SH-SY5Y (cell line): ENCODE data around the gene HMGN5.

Experiments
- GATA2 ChIP-seq: IDR thresholded peaks from 2 replicates; pipeline ENCODE4 v1.6.1; 2011; ENCODE audit warnings: mild to moderate bottlenecking, low read depth, low read length
- GATA3 ChIP-seq: IDR thresholded peaks from 2 replicates; pipeline ENCODE4 v1.6.1; 2011; ENCODE audit warnings: low read depth, mild to moderate bottlenecking, low read length, moderate library complexity

The HMGN5 gene

DNA sequence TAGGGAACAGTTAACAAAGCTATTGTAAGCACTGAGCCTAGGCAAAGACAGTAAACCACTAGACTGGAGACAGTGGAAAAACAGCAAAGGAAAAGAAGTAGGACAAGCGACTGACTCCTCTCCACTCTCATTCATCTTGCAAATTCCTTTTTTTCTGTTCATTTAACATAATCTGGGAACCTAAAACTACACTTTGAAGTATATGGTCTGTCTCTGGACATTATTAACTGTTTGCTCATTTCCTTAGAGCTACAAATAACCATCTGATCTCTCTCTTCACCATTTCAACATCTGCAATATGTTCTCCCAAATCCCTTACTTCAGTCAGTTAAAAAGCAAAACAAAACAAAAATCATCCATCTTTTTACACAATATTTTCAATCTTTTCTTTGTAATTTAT, 642 bp downstream of the HMGN5 start:
- TF ChIP-seq GATA3 (no peak), GATA2 (no peak)

- TF ChIP-seq GATA2: no peak
- no peak for TF ChIP-seq GATA3
Measured at GRCh38 chrX:81195712-81196111, 6.0 kb downstream of the HMGN5 start.

DNA sequence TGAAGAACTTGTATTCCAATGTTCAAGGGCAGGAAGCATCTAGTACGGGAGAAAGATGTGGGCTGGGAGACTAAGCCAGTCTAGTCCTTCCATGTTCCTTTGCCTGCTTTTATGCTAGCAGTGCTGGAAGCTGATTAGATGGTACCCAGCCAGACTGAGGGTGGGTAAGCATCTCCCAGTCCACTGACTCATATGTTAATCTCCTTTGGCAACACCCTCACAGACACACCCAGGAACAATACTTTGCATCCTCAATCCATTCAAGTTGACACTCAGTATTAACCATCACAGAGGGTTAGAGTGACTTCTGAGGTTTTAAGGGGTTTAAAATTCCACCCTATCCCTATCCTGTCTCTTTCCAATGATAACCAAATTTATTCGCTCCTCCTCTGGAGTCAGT, 6.5 kb downstream of the HMGN5 start:
- TF ChIP-seq GATA3: no peak
- no peak for TF ChIP-seq GATA2

- TF ChIP-seq GATA3 (no peak), GATA2 (no peak)
Measured at GRCh38 chrX:81174286-81174685, 27.4 kb downstream of the HMGN5 start.

- TF ChIP-seq GATA2 (no peak), GATA3 (no peak)
Measured at GRCh38 chrX:81168391-81168790, 33.3 kb downstream of the HMGN5 start.

DNA sequence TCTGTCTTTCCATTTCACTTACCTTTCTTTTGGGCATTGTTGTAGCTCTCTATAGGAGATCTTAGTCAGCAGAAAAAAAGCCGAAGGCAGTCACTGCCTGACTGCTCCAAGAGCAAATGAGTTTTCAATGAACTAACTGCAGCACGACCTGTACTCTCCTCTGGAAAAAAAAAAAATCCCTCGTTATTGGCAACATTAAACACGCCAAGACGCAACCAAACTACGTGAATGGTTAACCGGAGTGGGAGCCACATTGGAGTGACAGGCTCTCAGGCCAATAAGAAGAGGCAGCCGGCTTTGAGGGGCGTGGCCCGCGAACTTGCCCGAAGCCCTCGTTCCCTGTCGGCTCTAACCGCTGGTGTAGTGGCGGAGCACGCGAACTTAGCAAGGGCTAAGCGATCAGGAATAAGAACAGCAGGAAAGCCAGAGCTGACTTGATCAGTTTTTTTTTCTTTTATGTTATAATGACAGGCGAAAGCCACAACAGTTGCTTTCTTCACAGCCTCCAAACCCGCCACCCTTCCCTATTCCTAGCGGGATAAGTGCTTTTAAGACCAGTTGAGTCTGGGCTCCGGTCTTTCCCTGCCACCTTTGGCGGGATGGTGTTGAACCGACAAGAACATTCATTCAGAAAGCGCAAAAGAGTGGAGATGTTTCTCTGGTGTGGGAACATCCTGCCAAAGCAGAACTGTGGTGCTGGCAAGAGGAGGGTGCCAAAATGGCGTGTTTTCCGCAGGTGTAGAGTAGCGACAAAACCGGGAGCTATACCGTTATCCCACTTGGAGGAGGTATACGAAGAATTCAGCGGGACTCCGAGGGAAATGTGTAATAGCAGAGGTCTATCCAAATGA, 80.0 kb downstream of the HMGN5 start:
- TF ChIP-seq GATA3: no peak
- no peak for TF ChIP-seq GATA2

GRCh38 chrX:81120936-81121371, 80.8 kb downstream of the HMGN5 start:
- TF ChIP-seq GATA2: no peak
- TF ChIP-seq GATA3: no peak

- no peak for TF ChIP-seq GATA2
- no peak for TF ChIP-seq GATA3
Measured at GRCh38 chrX:81120258-81120935, 81.3 kb downstream of the HMGN5 start.

DNA sequence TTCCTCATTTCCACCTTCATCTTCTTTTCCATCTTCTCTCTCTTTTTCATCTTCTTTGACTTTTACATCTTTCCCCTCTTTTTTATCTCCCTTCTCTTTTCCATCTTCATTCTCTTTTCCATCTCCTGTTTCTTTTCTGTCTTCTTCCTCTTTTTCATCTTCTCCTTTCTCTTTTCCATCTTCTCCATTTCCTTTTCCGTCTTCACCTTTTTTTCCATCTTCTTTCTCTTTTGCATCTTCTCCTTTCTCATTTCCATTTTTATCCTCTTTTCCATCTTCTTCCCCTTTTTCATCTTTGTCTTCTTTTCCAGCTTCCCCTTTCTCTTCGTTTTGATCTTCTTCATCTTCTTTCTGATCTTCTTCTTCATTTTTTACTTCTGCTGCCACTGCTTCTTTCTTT, 87.0 kb downstream of the HMGN5 start:
- no peak for TF ChIP-seq GATA3
- no peak for TF ChIP-seq GATA2

DNA sequence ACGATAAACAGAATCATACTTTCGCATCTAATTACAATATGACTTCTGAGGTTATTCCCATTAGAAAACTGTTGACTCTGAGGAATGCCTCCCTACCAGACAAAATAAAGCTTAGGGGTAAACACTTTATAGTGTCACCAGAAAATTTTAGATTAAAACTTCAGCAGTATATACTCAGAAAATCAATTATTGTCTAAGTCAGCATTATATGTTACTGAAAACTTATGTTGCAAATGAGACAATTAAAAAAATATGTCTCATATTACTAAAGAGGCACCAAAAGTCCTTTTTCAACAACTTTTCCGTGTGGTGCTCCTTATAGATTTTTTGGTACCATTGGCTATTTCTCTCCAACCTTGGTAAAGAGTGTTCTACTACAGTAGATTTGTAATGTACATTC, 91.4 kb downstream of the HMGN5 start:
- no peak for TF ChIP-seq GATA2
- TF ChIP-seq GATA3: no peak

DNA sequence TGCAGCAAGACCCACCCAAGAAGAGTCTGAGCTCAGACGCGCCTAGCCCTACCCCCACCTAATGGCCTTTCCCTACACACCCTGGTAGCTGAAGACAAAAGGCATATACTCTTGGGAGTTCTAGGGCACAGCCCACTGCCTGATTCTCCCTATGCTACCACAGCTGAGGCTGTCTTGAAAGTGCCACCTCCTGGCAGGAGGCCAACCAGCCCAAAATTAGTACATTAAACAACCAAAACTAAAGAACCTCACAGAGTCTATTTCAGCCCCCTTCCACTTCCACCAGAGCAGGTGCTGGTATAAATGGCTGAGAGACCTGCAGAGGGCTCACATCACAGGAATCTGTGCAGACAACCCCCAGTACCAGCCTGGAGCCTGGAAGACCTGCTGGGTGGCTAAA, 119.1 kb downstream of the HMGN5 start:
- TF ChIP-seq GATA3 (no peak), GATA2 (no peak)
